Endothelial cell of umbilical vein (primary cell): ENCODE results near the gene LCAT.

ENCODE experiments used
- EZH2 ChIP-seq: IDR thresholded peaks from 2 replicates; pipeline ENCODE4 v1.6.1; 2012; ENCODE audit warnings: borderline replicate concordance, low read depth, mild to moderate bottlenecking, moderate library complexity, low read length, inconsistent platforms; ENCODE audit not compliant: severe bottlenecking
- FOS ChIP-seq: IDR thresholded peaks from 2 replicates; pipeline ENCODE4 v1.6.1; 2011; ENCODE audit warnings: mild to moderate bottlenecking, low read length, moderate library complexity, borderline replicate concordance; ENCODE audit not compliant: insufficient read depth
- GATA2 ChIP-seq: IDR thresholded peaks from 2 replicates; pipeline ENCODE4 v1.7.0; 2011; ENCODE audit warnings: low read depth, mild to moderate bottlenecking, moderate library complexity, mixed read lengths, low read length; ENCODE audit not compliant: insufficient read length, insufficient read depth
- JUN ChIP-seq: IDR thresholded peaks from 2 replicates; pipeline ENCODE4 v1.6.1; 2011; ENCODE audit warnings: borderline replicate concordance, low read depth; ENCODE audit not compliant: insufficient read length, insufficient read depth
- MAX ChIP-seq: IDR thresholded peaks from 2 replicates; pipeline ENCODE4 v1.6.1; 2011; ENCODE audit not compliant: insufficient read depth, insufficient read length
- MYC ChIP-seq: IDR thresholded peaks from one replicate; pipeline ENCODE4 v1.6.1; 2011; ENCODE audit warnings: mild to moderate bottlenecking, low read depth, low read length
- POLR2A ChIP-seq: IDR thresholded peaks from 2 replicates; pipeline ENCODE4 v1.6.1; 2012; ENCODE audit warnings: low read depth, mild to moderate bottlenecking, control low read depth, low read length
- POLR2AphosphoS5 ChIP-seq: IDR thresholded peaks from 2 replicates; pipeline ENCODE4 v1.6.1; 2012; ENCODE audit warnings: low read depth, mild to moderate bottlenecking, control low read depth, low read length, moderate library complexity; ENCODE audit not compliant: insufficient read depth
- TF ChIP-seq, protein P1 (sequence below), 2 donors: IDR thresholded peaks; 1 replicate in 1 of 2; 2 replicates in 1 of 2; pipeline ENCODE4 v1.5.1; 2011; ENCODE audit warnings: low read length in 2 of 2, mild to moderate bottlenecking in 2 of 2, moderate library complexity in 2 of 2, control low read depth in 1 of 2, inconsistent platforms in 1 of 2, low read depth in 1 of 2; ENCODE audit not compliant: insufficient read depth in 1 of 2; ENCODE audit errors: extremely low read depth in 1 of 2

- TF ChIP-seq, protein P1, sequence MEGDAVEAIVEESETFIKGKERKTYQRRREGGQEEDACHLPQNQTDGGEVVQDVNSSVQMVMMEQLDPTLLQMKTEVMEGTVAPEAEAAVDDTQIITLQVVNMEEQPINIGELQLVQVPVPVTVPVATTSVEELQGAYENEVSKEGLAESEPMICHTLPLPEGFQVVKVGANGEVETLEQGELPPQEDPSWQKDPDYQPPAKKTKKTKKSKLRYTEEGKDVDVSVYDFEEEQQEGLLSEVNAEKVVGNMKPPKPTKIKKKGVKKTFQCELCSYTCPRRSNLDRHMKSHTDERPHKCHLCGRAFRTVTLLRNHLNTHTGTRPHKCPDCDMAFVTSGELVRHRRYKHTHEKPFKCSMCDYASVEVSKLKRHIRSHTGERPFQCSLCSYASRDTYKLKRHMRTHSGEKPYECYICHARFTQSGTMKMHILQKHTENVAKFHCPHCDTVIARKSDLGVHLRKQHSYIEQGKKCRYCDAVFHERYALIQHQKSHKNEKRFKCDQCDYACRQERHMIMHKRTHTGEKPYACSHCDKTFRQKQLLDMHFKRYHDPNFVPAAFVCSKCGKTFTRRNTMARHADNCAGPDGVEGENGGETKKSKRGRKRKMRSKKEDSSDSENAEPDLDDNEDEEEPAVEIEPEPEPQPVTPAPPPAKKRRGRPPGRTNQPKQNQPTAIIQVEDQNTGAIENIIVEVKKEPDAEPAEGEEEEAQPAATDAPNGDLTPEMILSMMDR (IDR thresholded peaks at IDR 0.05; ENCODE audit: extremely low read depth in 1 of 2, insufficient read depth in 1 of 2, low read depth in 1 of 2, low read length in 2 of 2) = no peak
- TF ChIP-seq MYC = no peak
- TF ChIP-seq MAX = no peak
- no peak for TF ChIP-seq POLR2AphosphoS5
- TF ChIP-seq POLR2A = no peak
- TF ChIP-seq EZH2 = no peak
- no peak for TF ChIP-seq GATA2
- no peak for TF ChIP-seq JUN
- TF ChIP-seq FOS = no peak
Observed at GRCh38 chr16:67986949-67987348, 43.0 kb upstream of the LCAT start.
